D721Med (cell line): Measurements from ENCODE around the gene AMACR.
"Not testable (repeated sequence)": the region's sequence is repeated elsewhere in the genome, so short reads cannot be mapped to it uniquely, and the experiment has no call there.

Source experiments
- DNase-seq: peaks from one replicate; pipeline ENCODE4 v3.0.0; 2011; ENCODE audit warnings: low spot score; ENCODE audit not compliant: insufficient read length
- FAIRE-seq: peaks from 2 replicates; lab custom pipeline; 2011; peaks lifted over from hg19 to GRCh38; lab: Jason Lieb, UNC
- CTCF ChIP-seq: IDR thresholded peaks from 2 replicates; pipeline ENCODE4 v1.5.1; 2012; ENCODE audit warnings: mild to moderate bottlenecking, control low read depth; ENCODE audit not compliant: insufficient read depth; ENCODE audit errors: missing control alignments

The AMACR gene

GRCh38 chr5:34035756-34036155 lies 27.9 kb upstream of the AMACR start:
- no peak for DNase-seq

GRCh38 chr5:34034534-34035327 lies 26.9 kb upstream of the AMACR start:
- FAIRE-seq, result no peak
- DNase-seq, result no peak
- no peak for TF ChIP-seq CTCF

More at GRCh38 chr5:34035756-34036155, 27.9 kb upstream of the AMACR start:
- no peak for FAIRE-seq
- TF ChIP-seq CTCF, result no peak

GRCh38 chr5:34031966-34032365 lies 24.1 kb upstream of the AMACR start:
- TF ChIP-seq CTCF, result no peak
- no peak for DNase-seq
- FAIRE-seq, result no peak

GRCh38 chr5:34031117-34031516 lies 23.3 kb upstream of the AMACR start:
- TF ChIP-seq CTCF, result no peak
- DNase-seq, result no peak
- FAIRE-seq, result no peak

- not testable (repeated sequence) for FAIRE-seq, DNase-seq
Observed at GRCh38 chr5:34030585-34030984, 22.7 kb upstream of the AMACR start.

- FAIRE-seq, result no peak
- TF ChIP-seq CTCF, result no peak
- DNase-seq, result no peak
Observed at GRCh38 chr5:34030048-34030447, 22.2 kb upstream of the AMACR start.

- TF ChIP-seq CTCF, result no peak
- DNase-seq, result no peak
- FAIRE-seq, result no peak
Observed at GRCh38 chr5:34028349-34028748, 20.5 kb upstream of the AMACR start.
